Hepatocyte (in vitro differentiated cells): ENCODE results near the gene CHMP4B.

Source experiments
- EZH2 ChIP-seq: fragments of 200-600 bp; sonication (generic); IDR thresholded peaks from 2 replicates; pipeline ENCODE4 v1.6.1; 2016; ENCODE audit warnings: antibody characterized with exemption, mild to moderate bottlenecking, borderline replicate concordance
- TF ChIP-seq, protein P1 (sequence below): fragments of 200-600 bp; sonication (generic); IDR thresholded peaks from 2 replicates; pipeline ENCODE4 v1.5.1; 2016; ENCODE audit warnings: antibody characterized with exemption, mild to moderate bottlenecking; ENCODE audit not compliant: poor library complexity

DNA sequence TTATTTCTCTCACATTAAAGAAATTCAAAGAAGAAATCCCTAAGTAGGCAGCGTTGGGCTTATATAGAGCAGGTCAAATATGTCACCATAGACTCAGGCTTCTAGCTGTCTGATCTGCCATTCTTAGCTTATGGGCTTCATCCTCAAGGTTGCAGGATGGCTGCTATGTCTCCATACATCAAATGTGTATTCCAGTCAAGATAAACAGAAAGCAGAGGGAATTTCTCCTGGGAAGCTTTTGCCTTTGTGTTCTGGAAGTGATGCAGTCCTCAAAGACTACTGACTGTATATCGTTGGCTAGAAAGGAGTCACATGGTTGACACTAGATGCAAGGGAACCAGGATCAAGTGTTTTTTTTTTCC is 43.4 kb upstream of the CHMP4B start:
- TF ChIP-seq, protein P1, sequence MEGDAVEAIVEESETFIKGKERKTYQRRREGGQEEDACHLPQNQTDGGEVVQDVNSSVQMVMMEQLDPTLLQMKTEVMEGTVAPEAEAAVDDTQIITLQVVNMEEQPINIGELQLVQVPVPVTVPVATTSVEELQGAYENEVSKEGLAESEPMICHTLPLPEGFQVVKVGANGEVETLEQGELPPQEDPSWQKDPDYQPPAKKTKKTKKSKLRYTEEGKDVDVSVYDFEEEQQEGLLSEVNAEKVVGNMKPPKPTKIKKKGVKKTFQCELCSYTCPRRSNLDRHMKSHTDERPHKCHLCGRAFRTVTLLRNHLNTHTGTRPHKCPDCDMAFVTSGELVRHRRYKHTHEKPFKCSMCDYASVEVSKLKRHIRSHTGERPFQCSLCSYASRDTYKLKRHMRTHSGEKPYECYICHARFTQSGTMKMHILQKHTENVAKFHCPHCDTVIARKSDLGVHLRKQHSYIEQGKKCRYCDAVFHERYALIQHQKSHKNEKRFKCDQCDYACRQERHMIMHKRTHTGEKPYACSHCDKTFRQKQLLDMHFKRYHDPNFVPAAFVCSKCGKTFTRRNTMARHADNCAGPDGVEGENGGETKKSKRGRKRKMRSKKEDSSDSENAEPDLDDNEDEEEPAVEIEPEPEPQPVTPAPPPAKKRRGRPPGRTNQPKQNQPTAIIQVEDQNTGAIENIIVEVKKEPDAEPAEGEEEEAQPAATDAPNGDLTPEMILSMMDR = no peak
- TF ChIP-seq EZH2 = no peak
